SJCRH30 (cell line): ENCODE results near the gene SEMA6D. TPM values are rescaled to one million over a fixed set of nuclear protein-coding genes. Genes with fewer than 3 reads are reported as not detected.

Source experiments
- DNase-seq, 2 experiments: peaks; one replicate each; pipeline ENCODE4 v3.0.0-alpha.2; 2015 to 2020
- H3K27ac ChIP-seq: fragments of 250-450 bp; sonication (Bioruptor Pico); 2 replicates; pipeline ENCODE4 v1.5.1; 2020; ENCODE audit warnings: mild to moderate bottlenecking, moderate library complexity
- H3K27me3 ChIP-seq: fragments of 250-450 bp; sonication (Bioruptor Pico); 2 replicates; pipeline ENCODE4 v1.5.1; 2020; ENCODE audit warnings: mild to moderate bottlenecking, moderate library complexity
- H3K36me3 ChIP-seq: fragments of 250-450 bp; sonication (Bioruptor Pico); 2 replicates; pipeline ENCODE4 v1.5.1; 2020; ENCODE audit warnings: mild to moderate bottlenecking, moderate library complexity
- H3K4me1 ChIP-seq: fragments of 250-450 bp; sonication (Bioruptor Pico); 2 replicates; pipeline ENCODE4 v1.5.1; 2020; ENCODE audit warnings: mild to moderate bottlenecking, moderate library complexity
- H3K4me3 ChIP-seq: fragments of 250-450 bp; sonication (Bioruptor Pico); 2 replicates; pipeline ENCODE4 v1.5.1; 2020; ENCODE audit warnings: mild to moderate bottlenecking, moderate library complexity
- H3K9me3 ChIP-seq: fragments of 250-450 bp; sonication (Bioruptor Pico); replicated peaks from 2 replicates; pipeline ENCODE4 v1.5.1; 2020; ENCODE audit warnings: mild to moderate bottlenecking, moderate library complexity
- total RNA-seq: library from RNA; depleted of rRNA; stranded (reverse); fragments of >200 nt; shearing (Covaris generic); gene quantifications from 2 replicates; pipeline ENCODE4 v1.2.3, GENCODE V29; 2014

Gene SEMA6D
- total RNA-seq, 1 experiment from 2014 or later = 0.71 TPM

DNA sequence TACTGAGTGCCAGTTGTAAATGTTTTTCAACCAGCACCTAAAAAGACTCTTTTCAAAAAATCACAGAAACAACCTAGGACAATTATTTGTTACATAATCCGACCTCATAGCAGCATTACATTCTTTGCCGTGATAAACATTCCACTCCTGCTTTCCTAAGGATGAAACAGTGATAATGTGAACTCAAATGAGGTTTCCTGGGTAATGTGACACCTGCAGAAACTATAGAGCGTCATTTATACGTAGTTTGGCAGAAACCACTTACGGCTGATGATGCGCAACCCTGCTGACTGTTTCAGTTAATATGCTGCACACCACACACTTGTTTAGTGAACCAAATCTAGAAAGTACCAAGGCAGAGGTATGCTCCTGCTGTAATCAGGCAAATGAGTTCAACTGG is 55.8 kb downstream of the SEMA6D start:
- Histone ChIP-seq H3K9me3 (no peaks in the 10 kb centered on the region), H3K27me3 (peaks cover 1% of the 10 kb centered on the region), H3K36me3 (no peaks in the 10 kb centered on the region), H3K27ac (no peak overlapping the region), H3K4me3 (no peak overlapping the region), H3K4me1 (no peaks in the 10 kb centered on the region)
- DNase-seq = no peak

DNA sequence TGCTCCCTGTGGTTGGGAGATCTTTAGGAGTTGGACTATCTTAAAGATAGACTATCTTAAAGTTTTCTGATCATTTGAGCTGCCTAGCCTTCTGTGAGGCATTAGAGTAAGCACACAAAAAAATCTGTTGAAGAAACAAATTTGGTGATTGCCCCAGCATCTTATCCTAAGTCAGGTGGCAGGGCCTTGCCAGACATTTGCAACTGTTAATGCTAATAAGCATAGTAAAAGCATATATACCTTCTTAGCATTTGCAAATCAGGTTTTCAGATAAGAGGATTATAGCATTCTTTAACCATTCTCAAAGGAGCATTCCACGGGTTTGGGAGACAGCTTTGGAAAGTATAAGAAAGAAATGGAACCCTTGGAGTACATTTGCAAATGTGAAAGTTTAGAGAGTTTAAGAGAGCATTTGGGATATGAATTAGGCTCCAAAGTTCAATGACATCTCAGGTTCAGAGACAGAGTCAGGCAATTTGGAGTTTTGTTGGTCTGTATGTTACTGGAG is 61.0 kb downstream of the SEMA6D start:
- Histone ChIP-seq H3K4me3 (no peak overlapping the region), H3K36me3 (no peaks in the 10 kb centered on the region), H3K27me3 (no peaks in the 10 kb centered on the region; the same call in 1 of the 2 replicates), H3K9me3 (no peaks in the 10 kb centered on the region), H3K27ac (no peak overlapping the region), H3K4me1 (no peaks in the 10 kb centered on the region)
- no peak for DNase-seq

DNA sequence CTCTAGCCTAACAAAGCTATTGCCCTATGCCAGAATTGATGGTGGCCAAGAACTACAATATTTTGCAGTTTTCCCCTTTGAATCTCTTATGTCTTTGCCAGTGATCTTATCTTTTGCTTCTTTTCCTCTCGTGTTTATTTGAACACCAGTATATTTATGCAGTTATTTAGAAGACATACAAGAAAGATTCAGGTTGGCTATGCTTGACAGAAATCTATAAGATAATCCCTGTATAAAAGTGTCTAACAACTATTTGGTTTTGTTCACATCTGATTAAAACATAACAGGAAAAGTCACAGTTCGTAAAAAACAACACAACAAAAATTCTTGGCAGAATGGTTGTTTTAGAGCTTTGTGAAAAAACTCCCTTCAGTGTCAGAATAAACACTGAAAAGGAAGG is 63.7 kb downstream of the SEMA6D start:
- H3K4me1 ChIP-seq = no peaks in the 10 kb centered on the region
- H3K36me3 ChIP-seq = no peaks in the 10 kb centered on the region
- H3K27ac ChIP-seq = no peak overlapping the region
- no peaks in the 10 kb centered on the region for H3K9me3 ChIP-seq
- H3K27me3 ChIP-seq = peaks cover 2% of the 10 kb centered on the region
- no peak overlapping the region for H3K4me3 ChIP-seq
- no peak for DNase-seq

DNA sequence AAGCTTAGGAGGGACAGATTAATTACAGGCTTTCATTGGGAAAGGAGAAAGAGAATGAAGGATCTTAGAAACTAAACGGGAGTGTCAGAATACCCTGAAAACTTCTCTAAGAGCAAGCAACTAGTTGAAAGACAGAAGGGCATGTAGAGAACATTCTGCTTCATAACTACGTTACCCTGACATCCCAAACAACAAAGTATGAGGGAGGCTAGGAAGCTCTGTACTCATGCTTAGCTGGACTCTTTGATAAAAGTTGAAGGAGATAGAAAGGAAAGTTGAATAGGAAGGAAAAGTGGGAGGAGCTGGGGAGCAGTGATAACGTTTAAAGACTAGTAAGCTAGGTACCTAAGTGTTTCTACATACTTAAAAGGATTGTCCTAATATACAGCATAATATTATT is 64.2 kb downstream of the SEMA6D start:
- H3K9me3 ChIP-seq = no peaks in the 10 kb centered on the region
- H3K4me3 ChIP-seq = no peak overlapping the region
- H3K36me3 ChIP-seq = no peaks in the 10 kb centered on the region
- H3K27ac ChIP-seq = no peak overlapping the region
- H3K4me1 ChIP-seq = no peaks in the 10 kb centered on the region
- no peak for DNase-seq
- H3K27me3 ChIP-seq = peaks cover 3% of the 10 kb centered on the region

GRCh38 chr15:47784820-47785219 is 67.5 kb downstream of the SEMA6D start:
- H3K9me3 ChIP-seq = no peaks in the 10 kb centered on the region
- no peaks in the 10 kb centered on the region for H3K36me3 ChIP-seq
- no peak overlapping the region for H3K4me3 ChIP-seq
- no peaks in the 10 kb centered on the region for H3K4me1 ChIP-seq
- no peak for DNase-seq
- H3K27ac ChIP-seq = no peak overlapping the region
- H3K27me3 ChIP-seq = peaks cover 3% of the 10 kb centered on the region; the same call in 1 of the 2 replicates

DNA sequence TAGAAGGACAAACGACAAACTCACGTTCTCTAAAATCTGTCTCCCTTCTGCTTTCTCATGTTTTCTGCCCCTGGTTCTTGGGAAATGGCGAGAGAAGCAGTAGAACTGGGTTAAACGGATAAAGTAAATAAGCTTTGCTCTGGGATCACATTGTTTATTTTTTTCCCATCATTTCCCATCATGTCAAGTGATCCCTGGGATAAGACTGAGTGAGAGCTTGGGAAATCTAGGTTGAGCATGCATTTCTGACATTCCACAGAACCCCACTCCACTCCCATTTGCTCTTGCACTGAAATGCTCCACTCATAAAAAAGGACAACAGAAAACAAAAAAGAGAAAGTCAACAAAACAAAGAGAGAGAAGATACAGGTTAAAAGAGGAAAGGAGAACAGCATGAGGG is 69.1 kb downstream of the SEMA6D start:
- Histone ChIP-seq H3K4me1 (no peaks in the 10 kb centered on the region), H3K27me3 (peaks cover 3% of the 10 kb centered on the region; the same call in 1 of the 2 replicates), H3K27ac (no peak overlapping the region), H3K9me3 (no peaks in the 10 kb centered on the region), H3K4me3 (no peak overlapping the region), H3K36me3 (no peaks in the 10 kb centered on the region)
- no peak for DNase-seq

DNA sequence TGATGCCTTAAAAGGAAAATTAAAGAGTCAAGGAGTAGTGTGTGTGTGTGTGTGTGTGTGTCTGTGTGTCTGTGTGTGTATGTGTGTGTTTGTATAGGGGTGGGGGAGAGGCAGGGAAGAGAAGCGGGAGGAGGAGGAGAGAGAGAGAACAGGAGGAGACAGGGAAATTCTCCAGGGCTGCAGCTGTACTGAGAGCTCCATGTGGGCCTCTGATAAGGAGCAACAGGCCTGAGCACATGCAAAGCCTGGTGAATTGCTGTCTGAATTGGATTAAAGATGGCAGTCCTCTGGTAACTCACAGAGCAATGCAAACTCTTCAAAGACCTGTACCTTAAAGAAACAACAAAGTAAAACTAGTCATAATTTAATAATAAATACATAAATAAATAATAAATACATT is 70.6 kb downstream of the SEMA6D start:
- Histone ChIP-seq H3K4me1 (no peaks in the 10 kb centered on the region), H3K9me3 (no peaks in the 10 kb centered on the region), H3K27ac (no peak overlapping the region), H3K4me3 (no peak overlapping the region), H3K27me3 (peaks cover 6% of the 10 kb centered on the region; the same call in 1 of the 2 replicates), H3K36me3 (no peaks in the 10 kb centered on the region)
- DNase-seq = no peak

- Histone ChIP-seq H3K4me1 (no peaks in the 10 kb centered on the region), H3K9me3 (no peaks in the 10 kb centered on the region), H3K27ac (no peak overlapping the region), H3K36me3 (no peaks in the 10 kb centered on the region), H3K4me3 (no peak overlapping the region), H3K27me3 (peaks cover 6% of the 10 kb centered on the region; the same call in 1 of the 2 replicates)
- no peak for DNase-seq
These were observed 71.4 kb downstream of the SEMA6D start for GRCh38 chr15:47788685-47789084.

DNA sequence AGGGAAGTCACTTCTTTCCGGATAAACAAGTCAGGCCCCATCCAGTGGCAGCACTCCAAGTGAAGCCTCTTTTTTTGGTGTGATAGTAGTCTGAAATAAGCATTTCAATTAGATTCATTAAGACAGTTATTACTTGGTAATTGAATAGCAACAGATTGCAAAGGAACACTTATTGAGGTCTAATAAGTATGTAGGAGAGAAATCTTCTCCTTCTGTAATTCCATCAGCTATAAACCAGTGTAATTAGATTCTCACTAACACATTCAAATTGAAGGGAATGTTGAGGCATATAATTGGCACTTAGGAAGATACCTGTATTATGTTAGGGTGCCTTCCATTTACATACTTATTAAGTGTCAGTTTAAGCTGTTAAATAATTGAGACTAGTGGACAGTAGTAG is 73.9 kb downstream of the SEMA6D start:
- no peak for DNase-seq
- Histone ChIP-seq H3K27me3 (peaks cover 3% of the 10 kb centered on the region; the same call in 1 of the 2 replicates), H3K9me3 (no peaks in the 10 kb centered on the region), H3K27ac (no peak overlapping the region), H3K4me1 (no peaks in the 10 kb centered on the region), H3K36me3 (no peaks in the 10 kb centered on the region), H3K4me3 (no peak overlapping the region)

- Histone ChIP-seq H3K4me1 (no peaks in the 10 kb centered on the region), H3K4me3 (no peak overlapping the region), H3K27me3 (peaks cover 3% of the 10 kb centered on the region; the same call in 1 of the 2 replicates), H3K9me3 (no peaks in the 10 kb centered on the region), H3K36me3 (no peaks in the 10 kb centered on the region), H3K27ac (no peak overlapping the region)
- no peak for DNase-seq
These were observed 74.9 kb downstream of the SEMA6D start for GRCh38 chr15:47792231-47792630.

GRCh38 chr15:47794252-47794914 is 77.1 kb downstream of the SEMA6D start:
- no peak for DNase-seq
- H3K4me1 ChIP-seq = no peaks in the 10 kb centered on the region
- H3K36me3 ChIP-seq = no peaks in the 10 kb centered on the region

GRCh38 chr15:47795864-47796263 is 78.6 kb downstream of the SEMA6D start:
- Histone ChIP-seq H3K36me3 (no peaks in the 10 kb centered on the region), H3K9me3 (no peaks in the 10 kb centered on the region), H3K4me3 (no peak overlapping the region), H3K27me3 (peaks cover 3% of the 10 kb centered on the region; the same call in 1 of the 2 replicates), H3K4me1 (no peaks in the 10 kb centered on the region), H3K27ac (no peak overlapping the region)
- no peak for DNase-seq

More at GRCh38 chr15:47794252-47794914, 77.1 kb downstream of the SEMA6D start:
- Histone ChIP-seq H3K4me3 (no peak overlapping the region), H3K27ac (no peak overlapping the region), H3K9me3 (no peaks in the 10 kb centered on the region), H3K27me3 (peaks cover 3% of the 10 kb centered on the region; the same call in 1 of the 2 replicates)

DNA sequence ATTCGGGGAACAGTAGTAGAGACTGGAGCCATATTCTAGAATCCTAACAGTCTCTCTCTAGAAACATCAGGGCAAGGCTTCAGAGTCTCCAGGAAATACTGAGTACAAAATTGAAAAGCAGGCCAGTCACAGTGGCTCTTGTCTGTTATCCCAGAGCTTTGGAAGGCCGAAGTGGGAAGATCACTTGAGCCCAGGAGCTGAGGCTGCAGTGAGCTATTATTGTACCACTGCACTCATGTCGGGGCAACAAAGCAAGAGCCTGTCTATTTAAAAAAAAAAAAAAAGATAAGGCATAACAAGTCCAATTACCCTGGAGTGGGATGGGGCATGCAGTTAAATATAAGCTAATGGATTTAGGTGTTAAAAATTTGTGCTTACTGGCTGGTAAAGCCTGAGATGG is 79.0 kb downstream of the SEMA6D start:
- H3K36me3 ChIP-seq = no peaks in the 10 kb centered on the region
- H3K4me3 ChIP-seq = no peak overlapping the region
- no peaks in the 10 kb centered on the region for H3K9me3 ChIP-seq
- no peak overlapping the region for H3K27ac ChIP-seq
- no peak for DNase-seq
- H3K4me1 ChIP-seq = no peaks in the 10 kb centered on the region
- peaks cover 3% of the 10 kb centered on the region; the same call in 1 of the 2 replicates for H3K27me3 ChIP-seq

- Histone ChIP-seq H3K36me3 (no peaks in the 10 kb centered on the region), H3K27me3 (peaks cover 3% of the 10 kb centered on the region; the same call in 1 of the 2 replicates), H3K27ac (no peak overlapping the region), H3K4me1 (no peaks in the 10 kb centered on the region), H3K4me3 (no peak overlapping the region), H3K9me3 (no peaks in the 10 kb centered on the region)
- no peak for DNase-seq
These were observed 79.5 kb downstream of the SEMA6D start for GRCh38 chr15:47796830-47797229.

GRCh38 chr15:47801522-47801921 is 84.2 kb downstream of the SEMA6D start:
- Histone ChIP-seq H3K27ac (no peak overlapping the region), H3K9me3 (no peaks in the 10 kb centered on the region), H3K4me3 (no peak overlapping the region), H3K4me1 (no peaks in the 10 kb centered on the region), H3K27me3 (no peaks in the 10 kb centered on the region), H3K36me3 (no peaks in the 10 kb centered on the region)
- no peak for DNase-seq

DNA sequence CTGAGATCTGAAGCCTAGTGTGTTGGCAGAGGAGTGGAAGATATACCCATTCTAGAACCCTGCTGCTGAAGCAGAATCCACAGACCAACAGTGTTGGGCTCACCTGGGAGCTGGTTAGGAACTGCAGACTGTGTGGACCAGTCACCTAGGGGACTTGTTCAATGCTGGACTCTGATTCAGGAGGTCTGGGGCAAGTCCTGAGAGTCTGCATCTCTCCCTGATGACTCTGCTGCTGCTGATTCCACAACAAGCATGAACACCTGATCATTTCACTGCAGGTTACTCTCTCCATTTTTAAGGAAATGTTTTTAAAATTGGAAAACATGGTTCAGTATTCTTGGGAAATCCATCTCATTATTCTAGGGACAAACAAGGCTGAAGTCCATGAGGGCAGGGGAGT is 84.9 kb downstream of the SEMA6D start:
- H3K36me3 ChIP-seq = no peaks in the 10 kb centered on the region
- no peaks in the 10 kb centered on the region for H3K4me1 ChIP-seq
- H3K27me3 ChIP-seq = no peaks in the 10 kb centered on the region
- H3K4me3 ChIP-seq = no peak overlapping the region
- H3K9me3 ChIP-seq = no peaks in the 10 kb centered on the region
- no peak for DNase-seq
- no peak overlapping the region for H3K27ac ChIP-seq
